GM18858 (cell line): Measurements from ENCODE around the gene PPP1R13B.

ENCODE experiments used
- ATAC-seq: cut with Tn5 transposase; IDR thresholded peaks from one replicate; pipeline ENCODE4 v1.9.1; 2021; ENCODE audit not compliant: unreplicated experiment

Gene PPP1R13B

GRCh38 chr14:103838117-103838516, 9.3 kb downstream of the PPP1R13B start:
- ATAC-seq = no peak

- no peak for ATAC-seq
Measured at GRCh38 chr14:103836976-103837725, 10.2 kb downstream of the PPP1R13B start.

GRCh38 chr14:103834956-103835355, 12.4 kb downstream of the PPP1R13B start:
- ATAC-seq = no peak

- ATAC-seq = no peak
Measured at GRCh38 chr14:103833711-103834110, 13.7 kb downstream of the PPP1R13B start.

- ATAC-seq = no peak
Measured at GRCh38 chr14:103832046-103832445, 15.3 kb downstream of the PPP1R13B start.

GRCh38 chr14:103830511-103831270, 16.7 kb downstream of the PPP1R13B start:
- ATAC-seq = no peak

- ATAC-seq = no peak
Measured at GRCh38 chr14:103828315-103828967, 18.9 kb downstream of the PPP1R13B start.

GRCh38 chr14:103825101-103825500, 22.3 kb downstream of the PPP1R13B start:
- no peak for ATAC-seq

- ATAC-seq = no peak
Measured at GRCh38 chr14:103820908-103821307, 26.5 kb downstream of the PPP1R13B start.

- ATAC-seq = no peak
Measured at GRCh38 chr14:103820382-103820781, 27.0 kb downstream of the PPP1R13B start.

- ATAC-seq = no peak
Measured at GRCh38 chr14:103819503-103820307, 27.7 kb downstream of the PPP1R13B start.

- ATAC-seq = no peak
Measured at GRCh38 chr14:103818870-103819269, 28.5 kb downstream of the PPP1R13B start.

GRCh38 chr14:103818422-103818821, 29.0 kb downstream of the PPP1R13B start:
- ATAC-seq = no peak

GRCh38 chr14:103817595-103817994, 29.8 kb downstream of the PPP1R13B start:
- ATAC-seq = no peak

GRCh38 chr14:103816991-103817390, 30.4 kb downstream of the PPP1R13B start:
- ATAC-seq = no peak

- no peak for ATAC-seq
Measured at GRCh38 chr14:103815253-103815652, 32.1 kb downstream of the PPP1R13B start.

GRCh38 chr14:103811189-103811588, 36.2 kb downstream of the PPP1R13B start:
- no peak for ATAC-seq

- ATAC-seq = no peak
Measured at GRCh38 chr14:103808403-103809001, 38.9 kb downstream of the PPP1R13B start.

GRCh38 chr14:103806805-103807204, 40.6 kb downstream of the PPP1R13B start:
- peak; percentile 82 for ATAC-seq

- no peak for ATAC-seq
Measured at GRCh38 chr14:103805708-103806107, 41.7 kb downstream of the PPP1R13B start.

GRCh38 chr14:103803661-103804060, 43.7 kb downstream of the PPP1R13B start:
- ATAC-seq = no peak
